ENCODE measurements around the gene CMTM8. TPM values are rescaled to one million over a fixed set of nuclear protein-coding genes. Genes with fewer than 3 reads are reported as not detected.
A peak's percentile ranks its signal among the peaks of the same experiment; 100 is the strongest.

The CMTM8 gene
- total and polyA plus RNA-seq, 11 donors, result 1.7 to 12.1 (median 3.6) TPM

DNA sequence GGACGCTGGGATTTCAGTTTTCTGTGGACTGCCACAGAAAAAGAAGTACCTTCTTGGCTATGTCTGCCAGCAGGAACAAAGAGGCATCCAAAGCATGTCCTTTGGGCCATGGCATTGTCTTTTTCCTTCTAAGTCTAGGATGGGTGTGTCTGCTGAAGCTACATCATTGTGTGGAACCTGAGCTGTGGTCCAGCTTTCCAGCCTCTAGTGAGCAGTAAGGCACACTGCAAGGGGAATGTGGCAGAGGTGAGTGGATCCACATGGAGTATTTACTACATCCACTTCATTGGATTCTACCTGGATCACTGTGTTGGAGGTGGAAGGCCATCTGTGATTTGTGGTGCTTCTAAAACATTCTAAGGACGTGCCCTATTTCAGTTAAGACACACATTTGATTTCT, 23.7 kb downstream of the CMTM8 start:
- ATAC-seq (no peak), DNase-seq (no peak)
- no peak for TF ChIP-seq POLR2A (IDR thresholded peaks at IDR 0.05)
- no peak for TF ChIP-seq CTCF (IDR thresholded peaks at IDR 0.05)
- Histone ChIP-seq H3K4me1 (no peaks in the 10 kb centered on the region), H3K36me3 (no peaks in the 10 kb centered on the region), H3K27me3 (no peaks in the 10 kb centered on the region), H3K9me3 (no peaks in the 10 kb centered on the region), H3K4me3 (no peak overlapping the region), H3K27ac (no peak overlapping the region)
- 91 to 98% (median 96%) methylated on average over 2 of the region's 2 CpGs for WGBS, 4 donors
- intact Hi-C loops (cut with DNase I), result no loop called here

GRCh38 chr3:32274306-32274705, 35.8 kb downstream of the CMTM8 start:
- no peaks in the 10 kb centered on the region for H3K36me3 ChIP-seq
- intact Hi-C loops (cut with DNase I), result no loop called here
- H3K9me3 ChIP-seq, result no peaks in the 10 kb centered on the region
- 87 to 92% (median 90%) methylated on average over 1 of the region's 1 CpG for WGBS, 4 donors
- TF ChIP-seq POLR2A (IDR thresholded peaks at IDR 0.05) (no peak), CTCF (IDR thresholded peaks at IDR 0.05) (no peak)
- no peak for ATAC-seq
- H3K27ac ChIP-seq, result no peak overlapping the region
- no peak for DNase-seq
- H3K27me3 ChIP-seq, result no peaks in the 10 kb centered on the region
- H3K4me3 ChIP-seq, result no peak overlapping the region
- peaks cover 0 to 19% (median 5%) of the 10 kb centered on the region in 12 donors for H3K4me1 ChIP-seq

GRCh38 chr3:32275506-32275905, 37.0 kb downstream of the CMTM8 start:
- H3K4me1 ChIP-seq, result peaks cover 0 to 19% (median 5%) of the 10 kb centered on the region in 12 donors
- no peak for DNase-seq
- H3K4me3 ChIP-seq, result peak overlapping the region in 1 of 12 donors; percentile 16
- H3K36me3 ChIP-seq, result no peaks in the 10 kb centered on the region
- 96 to 97% (median 96%) methylated on average over 4 of the region's 4 CpGs for WGBS, 4 donors
- H3K27ac ChIP-seq, result peak overlapping the region in 1 of 12 donors; percentile 52
- ATAC-seq, result no peak
- TF ChIP-seq CTCF (IDR thresholded peaks at IDR 0.05) (no peak), POLR2A (IDR thresholded peaks at IDR 0.05) (no peak)
- H3K27me3 ChIP-seq, result no peaks in the 10 kb centered on the region
- intact Hi-C loops (cut with DNase I), result no loop called here
- H3K9me3 ChIP-seq, result no peaks in the 10 kb centered on the region

DNA sequence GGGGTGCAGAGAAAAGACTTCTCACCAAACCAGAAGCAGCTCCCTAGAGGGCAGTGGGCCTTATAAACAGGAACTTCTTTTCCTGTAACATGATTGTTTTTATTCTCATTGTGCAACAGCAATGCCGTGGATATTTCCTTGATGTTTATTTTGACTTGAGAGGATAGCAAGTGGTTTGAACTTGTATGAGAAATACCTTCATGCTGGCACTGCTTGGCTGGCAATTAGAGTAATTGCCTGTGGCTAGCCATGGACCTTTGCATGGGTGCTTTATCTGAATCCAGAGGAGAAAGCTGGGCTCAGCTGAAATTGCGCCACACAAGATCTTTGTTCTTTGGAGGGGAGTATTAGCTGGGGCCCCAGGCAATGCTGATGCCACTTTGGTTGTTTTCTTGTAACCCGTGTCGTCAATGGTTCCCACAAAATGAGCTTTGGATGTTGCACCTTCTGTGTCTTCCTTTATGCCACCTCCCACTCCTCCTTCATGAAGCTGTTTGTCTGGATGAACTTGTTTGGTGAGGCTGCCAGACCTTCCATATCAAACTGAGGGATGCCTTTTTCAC, 37.9 kb downstream of the CMTM8 start:
- 57 to 76% (median 62%) methylated on average over 4 of the region's 4 CpGs for WGBS, 4 donors
- H3K4me3 ChIP-seq, result no peak overlapping the region
- DNase-seq (no peak), ATAC-seq (no peak)
- no peak for TF ChIP-seq CTCF (IDR thresholded peaks at IDR 0.05)
- TF ChIP-seq POLR2A (IDR thresholded peaks at IDR 0.05), result no peak
- H3K4me1 ChIP-seq, result peaks cover 0 to 19% (median 5%) of the 10 kb centered on the region in 12 donors
- H3K9me3 ChIP-seq, result no peaks in the 10 kb centered on the region
- peak overlapping the region in 1 of 12 donors; percentile 10 for H3K27ac ChIP-seq
- H3K27me3 ChIP-seq, result no peaks in the 10 kb centered on the region
- intact Hi-C loops (cut with DNase I), result no loop called here
- H3K36me3 ChIP-seq, result no peaks in the 10 kb centered on the region
